Measurements from ENCODE around the gene SCN11A.

Gene SCN11A

GRCh38 chr3:39051649-39052561 is at the start of gene SCN11A, which contains the start of gene WDR48:
Gene SCN11A, minus strand, starts transcription at chr3:39051944. Its CDS starts 101,582 bp downstream, at chr3:38950362.
Gene WDR48, plus strand, starts transcription at chr3:39052016. Its CDS starts 10 bp downstream, at chr3:39052026.
- Histone ChIP-seq H3K27me3 (no peaks in the 10 kb centered on the region), H3K27ac (peak within 1 kb of the TSS; percentile 92), H3K4me3 (ENCODE audit: low read depth in 1 of 2, low read length in 1 of 2) (peak within 1 kb of the TSS; percentile 80 to 90), H3K36me3 (no peaks in the 10 kb centered on the region), H3K4me1 (ENCODE audit: control insufficient read depth in 1 of 2, insufficient read depth in 1 of 2, low read depth in 1 of 2, low read length in 1 of 2) (peaks cover 23 to 29% of the 10 kb centered on the region in 2 experiments), H3K9me3 (no peaks in the 10 kb centered on the region)
- TF ChIP-seq CTCF (IDR thresholded peaks at IDR 0.05), result peak; percentile 15

DNA sequence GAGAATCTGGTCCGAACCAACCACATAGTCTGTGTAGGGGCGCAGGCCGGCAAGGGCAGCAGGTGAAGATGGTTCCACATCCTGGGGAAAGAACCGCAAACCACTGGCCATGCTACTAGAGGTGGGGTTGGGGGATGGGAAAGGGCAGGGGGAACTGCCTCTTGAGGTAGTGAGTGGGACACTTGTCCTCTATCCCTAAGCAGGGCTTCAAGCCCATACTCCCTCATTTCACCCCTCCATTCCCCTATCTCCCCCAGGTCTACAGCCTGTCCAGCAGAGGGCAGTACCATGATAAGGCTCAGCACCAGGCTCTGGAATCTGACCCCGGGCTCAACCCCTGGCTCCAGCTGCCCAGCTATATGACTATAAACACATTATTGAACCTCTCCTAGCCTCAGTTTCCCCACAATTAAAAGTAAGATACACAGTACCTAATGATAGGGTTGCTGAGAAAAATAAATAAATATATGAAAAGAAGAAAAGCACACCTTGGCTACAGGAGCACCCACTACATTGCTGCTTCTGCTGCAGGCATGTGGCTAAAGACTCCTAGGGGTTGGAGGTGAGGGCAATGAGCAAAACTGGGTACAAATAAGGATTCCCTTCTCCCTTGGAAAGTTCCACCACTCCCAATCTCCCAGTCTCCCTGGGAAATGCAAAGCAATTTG is 49.4 kb upstream of the SCN11A start:
- peaks cover 5 to 12% of the 10 kb centered on the region in 2 experiments for H3K4me1 ChIP-seq (ENCODE audit: control insufficient read depth in 1 of 2, insufficient read depth in 1 of 2, low read depth in 1 of 2, low read length in 1 of 2)
- H3K27me3 ChIP-seq, result no peaks in the 10 kb centered on the region
- H3K9me3 ChIP-seq, result no peaks in the 10 kb centered on the region
- H3K36me3 ChIP-seq, result peaks cover 49% of the 10 kb centered on the region
- H3K4me3 ChIP-seq (ENCODE audit: low read depth in 1 of 2, low read length in 1 of 2), result no peak overlapping the region
- peak; percentile 47 for TF ChIP-seq CTCF (IDR thresholded peaks at IDR 0.05)
- H3K27ac ChIP-seq, result no peak overlapping the region

GRCh38 chr3:39100500-39100886 is 48.7 kb upstream of the SCN11A start:
- H3K4me1 ChIP-seq (ENCODE audit: control insufficient read depth in 1 of 2, insufficient read depth in 1 of 2, low read depth in 1 of 2, low read length in 1 of 2), result peaks cover 0 to 5% of the 10 kb centered on the region in 2 experiments
- TF ChIP-seq CTCF (IDR thresholded peaks at IDR 0.05), result no peak

DNA sequence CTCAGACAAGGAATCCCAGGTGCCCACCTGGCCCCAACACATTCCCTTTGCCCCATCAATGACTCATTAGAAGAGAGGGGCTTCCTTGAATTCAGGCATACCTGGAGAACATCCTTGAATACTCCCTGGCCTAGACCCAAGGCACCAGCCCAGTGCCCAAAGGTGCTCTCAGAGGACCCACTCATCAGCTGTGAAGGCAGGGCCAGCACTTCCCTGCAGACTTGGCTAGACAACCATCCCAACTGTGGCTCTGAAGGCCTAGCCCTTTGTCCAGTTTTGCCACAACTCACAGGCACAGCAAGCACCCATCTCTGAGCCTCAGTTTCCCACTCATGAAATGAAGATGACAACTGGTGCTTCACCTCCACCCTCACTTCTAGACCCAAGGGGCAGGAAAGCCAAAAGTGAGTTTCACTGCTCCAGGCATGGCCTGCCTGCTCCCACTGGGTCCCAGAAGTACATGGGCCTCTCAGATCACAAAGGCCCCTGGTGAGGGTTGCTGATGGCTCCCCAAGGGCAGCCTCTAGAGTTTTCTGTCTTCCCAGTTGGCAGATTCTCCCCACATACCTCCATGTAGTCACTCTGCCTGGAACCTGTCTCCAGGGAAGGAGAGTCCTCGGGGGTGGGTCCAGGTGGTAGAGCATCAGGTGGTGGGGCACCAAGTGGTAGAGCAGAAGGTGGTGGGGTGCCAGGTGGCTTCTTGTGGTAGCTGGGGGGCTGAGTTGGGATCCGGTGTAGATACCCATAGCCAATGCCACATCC is 48.2 kb upstream of the SCN11A start:
- TF ChIP-seq CTCF (IDR thresholded peaks at IDR 0.05), result no peak

More at GRCh38 chr3:39100500-39100886, 48.7 kb upstream of the SCN11A start:
- peaks cover 55% of the 10 kb centered on the region for H3K36me3 ChIP-seq
- no peak overlapping the region for H3K4me3 ChIP-seq (ENCODE audit: low read depth in 1 of 2, low read length in 1 of 2)
- no peaks in the 10 kb centered on the region for H3K27me3 ChIP-seq
- H3K27ac ChIP-seq, result no peak overlapping the region
- H3K9me3 ChIP-seq, result no peaks in the 10 kb centered on the region

DNA sequence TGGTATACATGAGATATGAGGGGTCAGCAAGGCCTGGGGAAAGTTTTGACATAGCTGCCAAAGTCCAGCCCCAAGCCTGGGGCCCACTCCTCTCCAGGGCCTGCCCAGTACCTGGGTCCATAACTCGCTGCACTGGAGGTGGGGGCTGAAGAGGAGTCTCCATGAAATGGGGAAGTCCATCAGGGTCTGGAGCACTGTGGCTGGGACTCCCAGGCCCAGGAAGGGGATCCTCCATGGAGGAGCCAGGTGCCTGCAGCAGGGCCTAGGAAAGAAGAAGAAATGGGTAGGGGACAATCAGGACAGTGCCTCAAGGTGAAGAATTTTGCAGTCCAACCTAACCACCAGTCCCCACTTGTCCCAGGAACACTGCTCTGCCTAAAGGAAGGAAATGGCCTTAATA is 47.5 kb upstream of the SCN11A start:
- Histone ChIP-seq H3K9me3 (no peaks in the 10 kb centered on the region), H3K27ac (no peak overlapping the region), H3K36me3 (peaks cover 68% of the 10 kb centered on the region), H3K4me3 (ENCODE audit: low read depth in 1 of 2, low read length in 1 of 2) (no peak overlapping the region), H3K27me3 (no peaks in the 10 kb centered on the region), H3K4me1 (ENCODE audit: control insufficient read depth in 1 of 2, insufficient read depth in 1 of 2, low read depth in 1 of 2, low read length in 1 of 2) (no peaks in the 10 kb centered on the region)
- no peak for TF ChIP-seq CTCF (IDR thresholded peaks at IDR 0.05)

More for the DNA sequence above, 48.2 kb upstream of the SCN11A start:
- no peak overlapping the region for H3K27ac ChIP-seq
- H3K9me3 ChIP-seq, result no peaks in the 10 kb centered on the region
- no peaks in the 10 kb centered on the region for H3K4me1 ChIP-seq (ENCODE audit: control insufficient read depth in 1 of 2, insufficient read depth in 1 of 2, low read depth in 1 of 2, low read length in 1 of 2)
- no peak overlapping the region for H3K4me3 ChIP-seq (ENCODE audit: low read depth in 1 of 2, low read length in 1 of 2)
- no peaks in the 10 kb centered on the region for H3K27me3 ChIP-seq
- peaks cover 61% of the 10 kb centered on the region for H3K36me3 ChIP-seq

Data from neutrophil (primary cell).